Activated T-helper 17 cell treated with anti-CD3 and anti-CD28 coated beads, Interleukin-2, amount 50 U/mL, for 72 hours (primary cell): ENCODE results near the gene NOS1. TPM values are rescaled to one million over a fixed set of nuclear protein-coding genes. Genes with fewer than 3 reads are reported as not detected.
A peak's percentile ranks its signal among the peaks of the same experiment; 100 is the strongest.

Source experiments
- ATAC-seq: fragments of 150-1000 bp; cut with Tn5 transposase; replicated peaks from 2 replicates; pipeline ENCODE4 v1.10.0; 2021; ENCODE audit warnings: mild to moderate bottlenecking, moderate library complexity
- H3K27ac Mint-ChIP-seq: one replicate; pipeline ENCODE4 v1.8.0; 2022; ENCODE audit warnings: mixed read lengths
- H3K27me3 Mint-ChIP-seq: one replicate; pipeline ENCODE4 v1.8.0; 2022; ENCODE audit warnings: mixed read lengths
- H3K36me3 Mint-ChIP-seq: one replicate; pipeline ENCODE4 v1.8.0; 2022; ENCODE audit warnings: low read depth, mild to moderate bottlenecking, mixed read lengths
- H3K4me1 Mint-ChIP-seq: one replicate; pipeline ENCODE4 v1.8.0; 2022; ENCODE audit warnings: mixed read lengths
- H3K4me3 Mint-ChIP-seq: one replicate; pipeline ENCODE4 v1.8.0; 2022; ENCODE audit warnings: mild to moderate bottlenecking, mixed read lengths
- H3K9me3 Mint-ChIP-seq: one replicate; pipeline ENCODE4 v1.8.0; 2022; ENCODE audit warnings: mixed read lengths
- total RNA-seq, 2 donors: library from RNA; stranded (reverse); gene quantifications; one replicate each; pipeline ENCODE4 v1.2.3, GENCODE V29; 2022

The NOS1 gene
- total RNA-seq, 2 donors from 2014 or later, result 0.03 TPM; not detected in 1

DNA sequence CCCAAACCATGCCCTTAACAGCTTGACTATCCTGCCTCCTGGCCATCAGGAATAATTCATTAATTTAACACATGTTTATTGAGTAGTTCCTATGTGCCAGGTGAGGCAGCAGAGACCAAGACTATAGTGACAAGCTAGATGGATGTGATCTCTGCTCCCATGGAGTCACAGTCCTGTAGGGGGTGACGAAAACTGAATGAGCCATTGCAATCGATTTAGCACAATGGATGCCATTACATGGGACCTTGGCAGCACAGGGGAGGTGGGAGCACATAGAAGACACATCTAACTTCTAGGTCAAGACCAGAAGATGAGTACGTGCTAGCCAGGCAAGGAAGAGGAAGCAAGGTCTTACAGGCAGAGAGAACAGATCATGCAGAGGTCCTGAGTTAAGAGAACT is 68.7 kb downstream of the NOS1 start:
- Mint-ChIP-seq H3K27me3 (peaks cover 21% of the 10 kb centered on the region), H3K4me1 (no peaks in the 10 kb centered on the region), H3K9me3 (peaks cover 10% of the 10 kb centered on the region), H3K4me3 (no peak overlapping the region), H3K36me3 (no peaks in the 10 kb centered on the region), H3K27ac (no peak overlapping the region)
- no peak for ATAC-seq

DNA sequence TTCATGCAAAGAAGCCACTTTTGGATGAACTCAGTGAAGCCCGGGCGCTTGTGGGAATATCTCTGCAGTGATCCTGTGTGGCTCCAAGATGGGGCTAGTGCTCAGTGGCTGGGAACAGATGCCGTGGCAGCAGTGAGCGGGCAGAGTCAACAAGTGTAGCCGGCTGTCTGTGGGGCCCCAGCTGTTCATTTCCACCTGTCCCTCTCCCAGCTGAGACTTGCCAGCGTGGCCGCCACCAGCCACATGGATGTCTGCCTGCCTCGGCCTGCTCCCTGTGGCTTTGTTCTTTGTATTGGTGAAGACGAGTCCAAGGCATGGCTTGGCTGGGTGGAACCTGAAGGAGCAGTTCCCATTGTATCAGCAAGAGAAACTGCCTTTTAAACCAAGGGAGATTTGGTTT is 77.3 kb downstream of the NOS1 start:
- no peak for ATAC-seq
- H3K9me3 Mint-ChIP-seq, result no peaks in the 10 kb centered on the region
- H3K27me3 Mint-ChIP-seq, result no peaks in the 10 kb centered on the region
- H3K36me3 Mint-ChIP-seq, result no peaks in the 10 kb centered on the region
- no peak overlapping the region for H3K4me3 Mint-ChIP-seq
- no peaks in the 10 kb centered on the region for H3K4me1 Mint-ChIP-seq
- no peak overlapping the region for H3K27ac Mint-ChIP-seq

DNA sequence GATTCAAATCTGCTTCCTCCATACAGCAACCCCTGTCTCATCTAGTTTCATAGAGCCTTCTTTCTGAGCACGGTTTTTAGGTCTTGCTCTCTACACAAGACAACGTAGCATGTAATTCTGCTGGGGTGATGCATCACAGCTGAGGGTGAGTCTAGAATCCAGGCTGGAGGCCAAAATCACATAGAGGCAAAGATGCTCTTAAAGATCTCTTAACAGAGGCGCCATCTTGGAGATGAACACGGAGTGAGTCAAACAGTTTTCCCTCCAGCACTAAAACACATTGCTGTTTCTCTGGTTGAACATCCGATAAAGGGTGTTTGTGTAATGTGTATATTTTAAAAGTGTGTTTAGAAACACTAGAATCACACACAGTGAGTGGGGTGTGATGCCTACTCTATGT is 78.9 kb downstream of the NOS1 start:
- H3K4me3 Mint-ChIP-seq, result no peak overlapping the region
- H3K27me3 Mint-ChIP-seq, result peaks cover 3% of the 10 kb centered on the region
- no peaks in the 10 kb centered on the region for H3K4me1 Mint-ChIP-seq
- H3K27ac Mint-ChIP-seq, result no peak overlapping the region
- ATAC-seq, result no peak
- H3K36me3 Mint-ChIP-seq, result no peaks in the 10 kb centered on the region
- no peaks in the 10 kb centered on the region for H3K9me3 Mint-ChIP-seq

DNA sequence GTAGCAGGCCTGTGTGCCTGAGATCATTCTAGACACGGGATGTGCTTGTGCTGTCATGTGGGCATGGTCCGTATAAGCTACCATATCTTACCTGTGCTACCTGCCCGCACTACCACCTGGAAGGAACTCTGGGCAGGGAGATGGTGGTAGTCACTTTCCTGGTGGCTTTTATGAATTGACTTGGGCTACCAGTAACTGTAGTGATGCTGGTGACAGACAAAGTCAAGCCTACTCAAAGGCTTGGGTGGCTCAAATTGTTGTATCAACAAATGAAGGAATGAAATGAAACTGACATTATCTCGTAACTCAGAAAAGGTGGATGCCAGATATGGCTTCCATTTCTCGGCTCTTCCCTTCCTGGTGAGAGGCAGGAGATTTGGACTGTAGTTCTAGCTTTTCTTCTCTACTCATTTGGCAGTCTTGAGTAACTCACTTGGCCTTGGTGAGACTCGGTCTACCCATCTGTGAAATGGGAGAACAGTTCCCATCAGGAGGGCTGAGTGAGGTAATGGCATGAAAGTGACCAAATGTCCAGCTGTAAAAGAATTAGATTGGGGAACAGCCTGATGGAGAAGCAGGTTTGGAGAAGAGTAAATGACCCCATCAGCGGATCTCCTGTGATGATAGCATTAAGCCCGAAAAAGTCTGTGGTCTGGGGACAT is 81.3 kb downstream of the NOS1 start:
- no peak for ATAC-seq
- Mint-ChIP-seq H3K9me3 (no peaks in the 10 kb centered on the region), H3K4me1 (no peaks in the 10 kb centered on the region), H3K36me3 (no peaks in the 10 kb centered on the region), H3K27me3 (peaks cover 10% of the 10 kb centered on the region), H3K27ac (no peak overlapping the region), H3K4me3 (no peak overlapping the region)

DNA sequence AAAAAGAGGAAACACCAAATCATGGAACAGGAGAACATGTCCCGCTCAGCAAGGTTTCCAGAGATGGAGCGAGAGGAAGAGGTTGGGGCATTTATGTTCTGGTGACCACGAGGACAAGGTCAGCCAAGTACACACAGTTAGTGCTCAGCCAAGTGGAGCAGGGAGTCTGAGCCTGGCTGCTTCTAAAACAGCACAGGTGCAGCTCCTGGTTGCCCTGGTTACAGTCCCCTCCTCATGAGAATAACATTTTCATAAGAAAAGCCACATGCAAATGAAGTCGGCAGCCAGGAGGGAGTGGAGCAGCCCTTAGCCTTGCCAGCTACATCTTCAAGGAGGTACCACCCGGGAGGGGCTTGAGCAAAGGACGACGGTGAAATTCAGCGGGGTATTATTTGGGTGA is 81.8 kb downstream of the NOS1 start:
- H3K4me3 Mint-ChIP-seq, result no peak overlapping the region
- no peaks in the 10 kb centered on the region for H3K36me3 Mint-ChIP-seq
- H3K9me3 Mint-ChIP-seq, result no peaks in the 10 kb centered on the region
- ATAC-seq, result no peak
- no peaks in the 10 kb centered on the region for H3K4me1 Mint-ChIP-seq
- peaks cover 10% of the 10 kb centered on the region for H3K27me3 Mint-ChIP-seq
- H3K27ac Mint-ChIP-seq, result no peak overlapping the region

DNA sequence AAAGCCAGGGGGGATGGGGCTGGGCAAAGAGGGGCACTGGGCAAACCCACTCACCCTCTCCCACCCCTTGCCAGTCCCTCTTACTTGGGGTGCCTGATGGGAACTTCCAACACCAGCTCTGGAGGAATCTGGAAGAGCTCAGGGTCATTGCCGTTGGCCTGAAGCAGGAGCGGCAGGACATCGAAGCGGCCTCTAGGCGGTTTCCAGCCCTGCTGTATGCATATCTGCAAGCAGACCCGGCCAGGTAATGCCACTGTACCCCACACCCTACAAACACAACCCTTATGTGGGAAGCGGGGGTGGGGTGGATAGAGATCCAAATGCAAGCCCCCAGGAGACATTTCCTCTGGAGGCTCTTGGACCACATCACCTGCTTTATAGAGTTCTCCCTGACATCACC is 83.6 kb downstream of the NOS1 start:
- no peak overlapping the region for H3K4me3 Mint-ChIP-seq
- no peaks in the 10 kb centered on the region for H3K9me3 Mint-ChIP-seq
- H3K4me1 Mint-ChIP-seq, result no peaks in the 10 kb centered on the region
- no peaks in the 10 kb centered on the region for H3K36me3 Mint-ChIP-seq
- no peak overlapping the region for H3K27ac Mint-ChIP-seq
- H3K27me3 Mint-ChIP-seq, result peaks cover 12% of the 10 kb centered on the region
- no peak for ATAC-seq

DNA sequence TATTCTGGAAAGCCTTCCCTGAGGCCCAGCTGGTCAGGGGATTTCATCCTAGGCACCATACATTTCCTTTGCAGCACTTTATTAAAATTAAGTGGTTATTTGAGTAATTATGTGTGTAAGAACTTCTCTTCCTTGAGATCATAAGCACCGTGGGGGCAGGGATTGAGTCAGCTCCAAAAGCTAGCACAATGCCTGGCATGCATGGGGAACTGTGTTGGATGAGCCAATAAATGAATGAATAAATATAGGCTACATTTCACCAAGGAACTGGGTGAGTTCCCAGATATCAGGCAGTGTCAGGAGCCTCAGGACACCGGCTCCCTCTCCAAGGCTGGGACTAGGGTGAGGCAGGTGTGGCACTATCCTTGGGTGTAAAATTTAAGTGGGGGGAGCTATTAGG is 88.3 kb downstream of the NOS1 start:
- H3K27me3 Mint-ChIP-seq, result peaks cover 18% of the 10 kb centered on the region

DNA sequence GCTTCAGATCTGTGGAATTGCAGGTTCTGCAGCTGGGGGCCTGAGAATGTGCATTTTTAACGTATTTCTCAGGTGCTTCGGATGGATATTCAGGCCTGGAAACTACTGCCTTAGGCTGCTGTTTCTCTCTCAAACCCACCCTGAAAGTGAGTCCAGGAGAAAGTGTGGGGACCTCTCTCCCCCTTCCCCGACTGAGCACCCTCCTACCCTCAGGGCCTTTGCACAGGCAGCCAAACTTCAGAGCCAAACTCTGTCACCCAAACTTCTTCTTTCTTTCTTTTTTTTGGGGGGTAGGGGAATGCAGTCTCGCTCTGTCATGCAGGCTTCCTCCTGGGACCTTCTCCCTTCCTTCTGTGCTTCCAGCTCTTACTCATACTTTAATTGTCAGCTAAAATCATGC is 88.7 kb downstream of the NOS1 start:
- no peaks in the 10 kb centered on the region for H3K36me3 Mint-ChIP-seq
- no peaks in the 10 kb centered on the region for H3K9me3 Mint-ChIP-seq
- H3K27me3 Mint-ChIP-seq, result peaks cover 17% of the 10 kb centered on the region
- ATAC-seq, result no peak
- H3K4me1 Mint-ChIP-seq, result no peaks in the 10 kb centered on the region
- no peak overlapping the region for H3K4me3 Mint-ChIP-seq
- H3K27ac Mint-ChIP-seq, result no peak overlapping the region

More for the DNA sequence above, 88.3 kb downstream of the NOS1 start:
- Mint-ChIP-seq H3K9me3 (no peaks in the 10 kb centered on the region), H3K4me1 (no peaks in the 10 kb centered on the region), H3K36me3 (no peaks in the 10 kb centered on the region), H3K27ac (no peak overlapping the region), H3K4me3 (no peak overlapping the region)
- no peak for ATAC-seq

DNA sequence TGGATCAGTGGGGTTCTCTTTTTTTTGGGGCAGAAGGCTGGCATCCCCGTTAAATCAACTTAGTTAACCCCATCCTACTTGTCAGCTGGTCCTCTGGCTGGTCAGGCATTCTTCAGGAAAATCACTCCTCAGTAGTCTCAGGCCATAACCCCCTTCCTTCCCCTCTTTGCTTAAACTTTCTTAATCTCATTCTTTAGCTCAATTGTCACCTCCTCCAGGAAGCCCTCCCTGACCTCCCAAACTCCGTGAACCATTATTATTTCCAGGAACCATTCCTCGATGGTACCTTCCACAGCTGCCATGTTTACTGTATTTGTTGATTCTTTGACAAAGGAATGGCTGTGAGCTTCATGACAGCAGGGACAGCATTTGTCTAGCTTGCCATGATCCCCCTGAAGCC is 98.7 kb downstream of the NOS1 start:
- Mint-ChIP-seq H3K36me3 (no peaks in the 10 kb centered on the region), H3K9me3 (no peaks in the 10 kb centered on the region), H3K27ac (no peak overlapping the region), H3K4me3 (no peak overlapping the region), H3K4me1 (no peaks in the 10 kb centered on the region), H3K27me3 (peaks cover 6% of the 10 kb centered on the region)
- ATAC-seq, result no peak

DNA sequence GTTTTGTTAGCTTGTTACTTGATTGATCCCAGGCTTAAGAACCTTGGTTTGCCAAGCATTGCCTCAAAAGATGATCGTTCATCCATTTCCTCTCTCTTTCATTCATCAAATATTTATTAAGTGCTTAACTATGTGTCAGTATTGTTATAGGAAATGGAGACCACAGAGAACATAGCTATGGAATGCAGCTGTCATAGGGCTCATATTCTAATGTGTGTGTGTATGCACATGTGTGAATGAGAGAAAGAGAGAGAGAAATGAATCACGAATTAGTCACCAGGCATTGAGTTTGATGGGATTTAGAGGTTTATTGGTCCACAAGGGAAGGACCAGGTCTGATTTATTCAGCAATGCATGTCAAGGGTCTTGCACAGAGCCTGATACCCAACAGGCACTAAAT is 100.2 kb downstream of the NOS1 start:
- H3K27ac Mint-ChIP-seq, result no peak overlapping the region
- H3K9me3 Mint-ChIP-seq, result no peaks in the 10 kb centered on the region
- no peak for ATAC-seq
- H3K27me3 Mint-ChIP-seq, result peaks cover 3% of the 10 kb centered on the region
- no peaks in the 10 kb centered on the region for H3K36me3 Mint-ChIP-seq
- no peaks in the 10 kb centered on the region for H3K4me1 Mint-ChIP-seq
- H3K4me3 Mint-ChIP-seq, result no peak overlapping the region

DNA sequence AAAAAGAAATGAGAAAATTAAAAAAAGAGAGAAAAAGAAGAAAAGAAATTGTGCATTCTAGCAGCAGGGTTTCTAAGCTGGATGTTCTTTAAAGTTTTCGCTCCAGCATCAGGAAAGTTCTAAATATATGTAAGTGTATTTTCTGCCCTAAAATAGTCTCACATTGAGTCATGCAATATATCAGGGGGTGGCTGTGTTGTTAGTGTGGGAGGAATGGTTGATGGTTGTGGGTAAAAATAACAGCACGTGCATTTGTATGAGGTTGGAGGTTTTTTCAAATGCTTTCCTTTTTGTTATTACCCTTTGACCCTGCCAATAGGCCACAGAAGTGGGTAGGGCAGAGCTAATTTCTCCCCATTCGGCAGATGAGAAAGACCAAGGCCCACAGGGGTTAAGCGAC is 106.0 kb downstream of the NOS1 start:
- H3K27me3 Mint-ChIP-seq, result peaks cover 14% of the 10 kb centered on the region
- no peak for ATAC-seq

DNA sequence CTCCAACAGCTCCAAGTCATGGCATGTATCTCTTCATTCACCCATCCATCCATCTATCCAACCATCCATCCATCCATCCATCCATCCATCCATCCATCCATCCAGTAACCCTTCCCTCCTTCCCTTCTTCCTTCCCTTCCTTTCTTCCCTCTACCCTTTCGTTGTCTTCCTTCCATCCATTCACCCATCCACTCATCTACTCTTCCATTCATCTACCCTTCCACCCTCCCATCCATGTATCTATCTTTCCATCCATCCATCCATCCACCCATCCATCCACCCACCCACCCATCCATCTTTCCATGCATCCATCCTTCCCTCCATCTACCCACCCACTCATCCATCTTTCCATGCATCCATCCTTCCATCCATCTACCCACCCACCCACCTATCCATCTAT is 117.9 kb downstream of the NOS1 start:
- Mint-ChIP-seq H3K9me3 (no peaks in the 10 kb centered on the region), H3K4me1 (no peaks in the 10 kb centered on the region), H3K4me3 (no peak overlapping the region), H3K36me3 (no peaks in the 10 kb centered on the region), H3K27ac (no peak overlapping the region), H3K27me3 (peaks cover 10% of the 10 kb centered on the region)
- no peak for ATAC-seq

More for the DNA sequence above, 106.0 kb downstream of the NOS1 start:
- Mint-ChIP-seq H3K36me3 (no peaks in the 10 kb centered on the region), H3K27ac (no peak overlapping the region), H3K9me3 (peaks cover 5% of the 10 kb centered on the region), H3K4me1 (no peaks in the 10 kb centered on the region), H3K4me3 (no peak overlapping the region)

DNA sequence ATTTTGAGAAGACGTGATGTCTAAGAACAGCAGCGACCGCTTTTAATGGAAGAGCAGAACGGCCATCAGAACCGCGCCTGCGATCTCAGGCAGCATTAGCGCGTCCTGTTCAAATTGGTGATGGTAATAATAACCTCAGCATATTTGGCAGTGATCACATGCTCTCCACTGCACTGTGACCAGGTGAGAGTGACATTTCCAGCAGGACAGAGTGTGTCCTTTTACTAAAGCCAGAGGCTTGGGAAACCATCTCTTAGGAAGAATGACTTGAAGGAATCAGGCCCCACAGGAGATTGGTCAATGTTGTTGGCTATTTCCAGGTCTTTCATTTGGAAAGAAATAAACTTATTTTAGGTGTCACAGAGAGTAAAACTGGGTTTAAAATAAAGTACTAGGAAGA is 119.7 kb downstream of the NOS1 start:
- H3K9me3 Mint-ChIP-seq, result no peaks in the 10 kb centered on the region
- ATAC-seq, result no peak
- H3K4me3 Mint-ChIP-seq, result no peak overlapping the region
- no peaks in the 10 kb centered on the region for H3K4me1 Mint-ChIP-seq
- no peaks in the 10 kb centered on the region for H3K36me3 Mint-ChIP-seq
- peaks cover 10% of the 10 kb centered on the region for H3K27me3 Mint-ChIP-seq
- no peak overlapping the region for H3K27ac Mint-ChIP-seq

DNA sequence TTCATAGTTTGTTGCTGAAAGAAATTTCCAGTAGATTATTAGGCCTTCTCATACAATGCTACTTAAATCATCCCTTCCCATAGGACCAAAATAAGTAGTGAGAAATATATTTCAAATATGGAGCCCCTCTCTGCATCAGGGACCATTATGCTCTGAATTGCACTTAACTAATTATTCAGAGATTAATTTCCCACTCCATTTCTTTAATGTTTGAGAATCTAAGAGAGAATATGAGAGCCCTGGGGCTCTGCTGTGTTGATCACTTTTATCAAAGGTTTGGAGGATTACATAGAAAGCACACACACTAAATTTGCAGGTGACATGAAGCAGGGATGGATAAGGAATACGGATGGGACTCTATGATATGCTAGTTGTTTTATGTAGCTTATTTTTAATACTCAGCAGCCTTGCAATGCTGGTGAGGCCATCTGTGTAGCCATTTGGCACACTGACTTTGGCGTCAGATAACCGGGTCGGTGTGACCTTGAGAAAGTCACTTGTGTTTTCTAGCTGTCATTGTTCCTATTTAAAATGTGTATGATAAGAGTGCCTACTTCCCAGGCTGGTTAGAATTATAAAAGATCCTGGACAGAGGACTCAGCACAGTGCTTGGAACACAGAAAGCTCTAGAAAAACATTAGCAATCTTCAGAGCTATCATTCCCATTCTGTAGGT is 121.2 kb downstream of the NOS1 start:
- ATAC-seq, result no peak
- H3K27me3 Mint-ChIP-seq, result peaks cover 14% of the 10 kb centered on the region
- no peak overlapping the region for H3K27ac Mint-ChIP-seq
- no peaks in the 10 kb centered on the region for H3K9me3 Mint-ChIP-seq
- no peaks in the 10 kb centered on the region for H3K36me3 Mint-ChIP-seq
- H3K4me3 Mint-ChIP-seq, result no peak overlapping the region
- H3K4me1 Mint-ChIP-seq, result no peaks in the 10 kb centered on the region

DNA sequence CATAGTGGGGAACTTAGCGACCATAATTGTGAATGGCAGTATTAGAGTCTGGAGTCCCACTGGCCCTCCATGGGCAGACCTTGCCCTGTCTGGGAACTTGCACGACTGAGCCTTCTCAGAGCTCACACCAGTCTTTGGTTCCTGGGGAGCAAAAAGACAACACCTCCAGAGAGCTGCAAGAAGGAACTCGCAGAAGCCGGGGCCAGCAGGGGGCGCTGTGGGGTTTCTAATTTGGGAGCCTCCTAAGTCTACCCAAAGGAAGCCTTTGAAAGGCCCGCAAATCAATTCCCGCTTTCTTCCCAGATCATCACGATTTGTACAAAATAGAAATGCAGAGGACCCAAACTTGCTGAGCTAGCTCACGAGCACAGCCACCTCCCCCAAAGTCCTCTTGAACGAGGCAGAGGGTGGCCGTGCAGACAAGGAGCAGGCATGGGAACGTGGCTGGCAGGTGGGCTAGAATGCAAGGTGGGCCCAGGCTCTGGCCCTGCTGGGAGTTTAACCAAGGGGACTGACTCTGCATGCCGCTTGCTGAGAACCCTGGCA is 124.9 kb downstream of the NOS1 start:
- no peaks in the 10 kb centered on the region for H3K4me1 Mint-ChIP-seq
- ATAC-seq, result peak; percentile 45
- peaks cover 16% of the 10 kb centered on the region for H3K27me3 Mint-ChIP-seq
- H3K4me3 Mint-ChIP-seq, result no peak overlapping the region
- H3K9me3 Mint-ChIP-seq, result no peaks in the 10 kb centered on the region
- H3K27ac Mint-ChIP-seq, result no peak overlapping the region
- no peaks in the 10 kb centered on the region for H3K36me3 Mint-ChIP-seq
